IMR-90 (cell line): ENCODE data around the gene SOBP. TPM values are rescaled to one million over a fixed set of nuclear protein-coding genes. Genes with fewer than 3 reads are reported as not detected.

Experiments used
- ATAC-seq: fragments of 200-7000 bp; cut with Tn5 transposase; 2 replicates; pipeline ENCODE4 v1.9.1; 2020; ENCODE audit warnings: low read depth, mild to moderate bottlenecking, moderate library complexity
- BruUV-seq: library from RNA; stranded (reverse); fragments of 400-500 nt; replicated peaks from 2 replicates; lab custom pipeline; 2021; lab: Mats Ljungman, UMichigan
- CTCF ChIA-PET: fragments of 300-600 bp; formaldehyde crosslinking; extraction: SDS; loops from one replicate; lab custom pipeline; 2021; ENCODE audit warnings: antibody characterized with exemption; lab: Yijun Ruan, JAX
- POLR2A ChIA-PET: fragments of 300-600 bp; sonication (Branson Sonifier 250); formaldehyde crosslinking; loops from one replicate; lab custom pipeline; 2022; ENCODE audit warnings: antibody characterized with exemption; ENCODE audit not compliant: unreplicated experiment; lab: Charles Lee
- DNase-seq: peaks from one replicate; pipeline ENCODE4 v3.0.0; 2013
- H2AFZ ChIP-seq: replicated peaks from 2 replicates; pipeline ENCODE3; 2013; ENCODE audit warnings: low read length, mild to moderate bottlenecking; ENCODE audit not compliant: poor library complexity
- H2AK5ac ChIP-seq: 2 replicates; pipeline ENCODE4 v1.6.1; 2013; ENCODE audit warnings: low read depth, low read length, inconsistent platforms
- H2AK9ac ChIP-seq: replicated peaks from 2 replicates; pipeline ENCODE3; 2013; ENCODE audit warnings: mild to moderate bottlenecking, low read depth, low read length, moderate library complexity; ENCODE audit not compliant: poor library complexity
- H2BK120ac ChIP-seq: 2 replicates; pipeline ENCODE4 v1.6.1; 2013; ENCODE audit warnings: low read depth, low read length, inconsistent platforms
- H2BK15ac ChIP-seq: 3 replicates; pipeline ENCODE4 v1.6.1; 2013; ENCODE audit warnings: low read depth, low read length, inconsistent platforms
- H2BK20ac ChIP-seq: 2 replicates; pipeline ENCODE4 v1.6.1; 2013; ENCODE audit warnings: low read depth, mild to moderate bottlenecking, inconsistent platforms, low read length, moderate library complexity
- H2BK5ac ChIP-seq: 2 replicates; pipeline ENCODE4 v1.6.1; 2013; ENCODE audit warnings: mild to moderate bottlenecking, low read depth, low read length, inconsistent platforms; ENCODE audit not compliant: poor library complexity, severe bottlenecking
- H3K14ac ChIP-seq: replicated peaks from 2 replicates; pipeline ENCODE4 v1.6.1; 2013; ENCODE audit warnings: low read depth, low read length, inconsistent platforms
- H3K18ac ChIP-seq: 2 replicates; pipeline ENCODE4 v1.6.1; 2013; ENCODE audit warnings: low read depth, low read length, control low read depth
- H3K23ac ChIP-seq: 2 replicates; pipeline ENCODE4 v1.6.1; 2013; ENCODE audit warnings: low read depth, low read length, inconsistent platforms
- H3K27ac ChIP-seq: 2 replicates; pipeline ENCODE4 v1.5.1; 2013; ENCODE audit warnings: mild to moderate bottlenecking, control low read depth, low read length; ENCODE audit not compliant: insufficient read depth
- H3K27me3 ChIP-seq: 2 replicates; pipeline ENCODE4 v1.6.1; 2013; ENCODE audit warnings: low read length; ENCODE audit not compliant: control insufficient read depth, insufficient read depth
- H3K36me3 ChIP-seq: 2 replicates; pipeline ENCODE4 v1.6.1; 2013; ENCODE audit warnings: low read length, mixed read lengths; ENCODE audit not compliant: control insufficient read depth, insufficient read depth
- H3K4ac ChIP-seq: 2 replicates; pipeline ENCODE4 v1.6.1; 2013; ENCODE audit warnings: low read depth, low read length, inconsistent platforms
- H3K4me1 ChIP-seq: 2 replicates; pipeline ENCODE4 v1.6.1; 2013; ENCODE audit warnings: low read length, mixed read lengths; ENCODE audit not compliant: control insufficient read depth, insufficient read depth
- H3K4me2 ChIP-seq: 2 replicates; pipeline ENCODE4 v1.6.1; 2013; ENCODE audit warnings: low read depth, mild to moderate bottlenecking, control low read depth, low read length, moderate library complexity
- H3K4me3 ChIP-seq: 2 replicates; pipeline ENCODE4 v1.5.1; 2013; ENCODE audit warnings: low read depth, mild to moderate bottlenecking, control low read depth, low read length, moderate library complexity; ENCODE audit not compliant: insufficient read depth
- H3K56ac ChIP-seq: 2 replicates; pipeline ENCODE4 v1.6.1; 2013; ENCODE audit warnings: low read length, inconsistent platforms; ENCODE audit not compliant: insufficient read depth; ENCODE audit errors: extremely low read depth
- H3K79me1 ChIP-seq, 2 experiments: 2 replicates each; pipeline ENCODE4 v1.6.1; 2013; ENCODE audit warnings: low read length in 2 of 2, inconsistent platforms in 1 of 2, low read depth in 1 of 2
- H3K9ac ChIP-seq: 2 replicates; pipeline ENCODE4 v1.6.1; 2013; ENCODE audit warnings: low read depth, low read length, control low read depth
- H3K9me1 ChIP-seq: 2 replicates; pipeline ENCODE4 v1.6.1; 2013; ENCODE audit warnings: low read length, inconsistent platforms; ENCODE audit not compliant: insufficient read depth
- H3K9me3 ChIP-seq: 2 replicates; pipeline ENCODE4 v1.6.1; 2013; ENCODE audit warnings: low read length; ENCODE audit not compliant: control insufficient read depth, insufficient read depth
- H4K20me1 ChIP-seq: 2 replicates; pipeline ENCODE4 v1.6.1; 2013; ENCODE audit warnings: low read length, inconsistent platforms; ENCODE audit not compliant: insufficient read depth
- H4K5ac ChIP-seq: 2 replicates; pipeline ENCODE4 v1.6.1; 2013; ENCODE audit warnings: mild to moderate bottlenecking, low read depth, low read length, control low read depth
- H4K8ac ChIP-seq, 2 experiments: 2 replicates each; pipeline ENCODE4 v1.6.1; 2013; ENCODE audit warnings: low read depth in 2 of 2, low read length in 2 of 2, control low read depth in 1 of 2, inconsistent platforms in 1 of 2
- H4K91ac ChIP-seq: 2 replicates; pipeline ENCODE4 v1.6.1; 2013; ENCODE audit warnings: low read depth, low read length, inconsistent platforms; ENCODE audit not compliant: insufficient read depth
- BHLHE40 ChIP-seq: fragments of 150-350 bp; IDR thresholded peaks from 2 replicates; pipeline ENCODE4 v1.6.1; 2016; ENCODE audit warnings: mild to moderate bottlenecking, low read depth, low read length
- CEBPB ChIP-seq: IDR thresholded peaks from 2 replicates; pipeline ENCODE4 v1.6.1; 2012; ENCODE audit warnings: low read depth, low read length, improper control_type of control experiment
- CHD1 ChIP-seq: IDR thresholded peaks from 2 replicates; pipeline ENCODE4 v1.6.1; 2012; ENCODE audit warnings: low read depth, low read length, improper control_type of control experiment
- FOS ChIP-seq: fragments of 150-350 bp; IDR thresholded peaks from 2 replicates; pipeline ENCODE4 v1.6.1; 2016; ENCODE audit warnings: low read depth, low read length
- MAFK ChIP-seq: IDR thresholded peaks from 2 replicates; pipeline ENCODE4 v1.6.1; 2012; ENCODE audit warnings: low read depth, low read length, improper control_type of control experiment
- MAZ ChIP-seq: IDR thresholded peaks from 2 replicates; pipeline ENCODE4 v1.6.1; 2012; ENCODE audit warnings: low read depth, mild to moderate bottlenecking, low read length, improper control_type of control experiment, moderate library complexity, borderline replicate concordance
- MXI1 ChIP-seq: IDR thresholded peaks from 2 replicates; pipeline ENCODE4 v1.6.1; 2012; ENCODE audit warnings: low read depth, mild to moderate bottlenecking, low read length, moderate library complexity, borderline replicate concordance
- NFE2L2 ChIP-seq: fragments of 150-350 bp; IDR thresholded peaks from 2 replicates; pipeline ENCODE4 v1.6.1; 2016; ENCODE audit warnings: low read depth, mild to moderate bottlenecking, low read length
- POLR2A ChIP-seq: IDR thresholded peaks from 2 replicates; pipeline ENCODE4 v1.6.1; 2012; ENCODE audit warnings: mild to moderate bottlenecking, low read depth, low read length
- RAD21 ChIP-seq: IDR thresholded peaks from 2 replicates; pipeline ENCODE4 v1.6.1; 2012; ENCODE audit warnings: low read length, improper control_type of control experiment
- RCOR1 ChIP-seq: IDR thresholded peaks from 2 replicates; pipeline ENCODE4 v1.6.1; 2012; ENCODE audit warnings: mild to moderate bottlenecking, low read length, improper control_type of control experiment; ENCODE audit not compliant: insufficient replicate concordance
- RFX5 ChIP-seq: IDR thresholded peaks from 2 replicates; pipeline ENCODE4 v1.8.0; 2012; ENCODE audit warnings: low read depth, mild to moderate bottlenecking, low read length, moderate library complexity
- SMC3 ChIP-seq: fragments of 150-350 bp; IDR thresholded peaks from 2 replicates; pipeline ENCODE4 v1.6.1; 2016; ENCODE audit warnings: low read depth, mild to moderate bottlenecking, antibody characterized with exemption, low read length, moderate library complexity
- WGBS, 2 experiments: methylation state at CpG; one replicate each; pipeline versions ENCODE4 v1.1.5 to v1.1.7; 2013; ENCODE audit warnings: missing lambda C conversion rate in 2 of 2; ENCODE audit not compliant: insufficient read length in 1 of 2; ENCODE audit errors: extremely low coverage in 2 of 2; 5-methylcytosine and 5-hydroxymethylcytosine counted together
- dilution Hi-C: fragments of 300-500 bp; cut with HindIII; formaldehyde crosslinking; loops from one replicate; pipeline ENCODE4 v1.14.3; 2018; ENCODE audit warnings: low sequenced_read_pairs; ENCODE audit not compliant: unreplicated experiment
- in situ Hi-C: fragments of 300-500 bp; cut with MboI; formaldehyde crosslinking; loops from 3 replicates; pipeline ENCODE4 v1.14.3; 2019; ENCODE audit warnings: low sequenced_read_pairs, inconsistent platforms, mixed read lengths
- intact Hi-C: fragments of 100-400 bp; cut with micrococcal nuclease; formaldehyde crosslinking; loops from 2 replicates; pipeline ENCODE4 v1.10.0; 2022
- polyA plus RNA-seq, 3 experiments: library from polyadenylated mRNA; depleted of rRNA; stranded (reverse); fragments of >200 nt; gene quantifications; 2 replicates each; pipeline ENCODE4 v1.2.3, GENCODE V29; 2012; ENCODE audit warnings: low replicate concordance in 1 of 3
- total RNA-seq: library from RNA; depleted of rRNA; stranded (reverse); fragments of >200 nt; gene quantifications from 2 replicates; pipeline ENCODE4 v1.2.3, GENCODE V29; 2012
- TF ChIP-seq, protein P1 (sequence below): fragments of 150-350 bp; IDR thresholded peaks from 2 replicates; pipeline ENCODE4 v1.6.1; 2017; ENCODE audit warnings: mild to moderate bottlenecking, antibody characterized with exemption, low read length, low read depth
- TF ChIP-seq, protein P2 (sequence below): fragments of 150-350 bp; IDR thresholded peaks from 2 replicates; pipeline ENCODE4 v1.6.1; 2016; ENCODE audit warnings: low read depth, mild to moderate bottlenecking, low read length, moderate library complexity, borderline replicate concordance
- TF ChIP-seq, protein P3 (sequence below): conservative IDR thresholded peaks from 2 replicates; pipeline ENCODE4 v1.5.1; 2012; ENCODE audit warnings: mild to moderate bottlenecking, low read depth, low read length, improper control_type of control experiment

SOBP gene
- total and polyA plus RNA-seq, 2 of the 4 experiments (the other 2 are of a cell fraction): 0.60 to 0.72 TPM

DNA sequence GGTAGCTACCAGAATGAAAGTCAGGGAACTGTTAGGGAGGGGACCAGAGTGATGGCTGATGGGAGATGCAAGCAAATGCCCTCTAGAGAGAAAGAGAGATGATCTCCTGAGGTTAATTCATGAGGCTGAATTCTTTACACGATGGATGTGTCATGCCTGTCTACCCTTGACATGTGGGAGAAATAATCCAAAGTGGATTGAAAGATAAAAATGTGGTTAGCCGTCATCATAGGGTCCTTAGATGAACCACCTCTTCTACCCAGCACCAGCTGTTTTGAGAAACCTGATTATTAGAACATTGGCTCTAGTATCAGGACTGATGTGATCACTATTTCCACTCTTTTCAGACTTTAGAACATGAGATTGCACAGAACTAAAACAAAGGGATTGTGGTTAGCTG lies 53.6 kb downstream of the SOBP start:
- peaks cover 2% of the 10 kb centered on the region; the same call in 1 of the 2 replicates for H3K4me1 ChIP-seq
- no peak overlapping the region for H2BK20ac ChIP-seq
- no peak overlapping the region for H3K14ac ChIP-seq
- H3K9me1 ChIP-seq: no peaks in the 10 kb centered on the region
- H3K23ac ChIP-seq: no peak overlapping the region
- no peak overlapping the region for H4K5ac ChIP-seq
- no peaks in the 10 kb centered on the region for H3K36me3 ChIP-seq
- no peak overlapping the region for H3K9ac ChIP-seq
- no peak overlapping the region for H2AFZ ChIP-seq
- no peak for ATAC-seq
- no peaks in the 10 kb centered on the region for H3K79me1 ChIP-seq
- H4K8ac ChIP-seq: no peak overlapping the region
- BruUV-seq: no TSS peak
- H3K4me2 ChIP-seq: no peak overlapping the region
- H3K4me3 ChIP-seq: no peak overlapping the region
- no peak overlapping the region for H3K27ac ChIP-seq
- H3K56ac ChIP-seq: no peak overlapping the region
- no CpG with 5 or more reads among the region's 2 CpGs for WGBS, 2 experiments
- H2BK5ac ChIP-seq: no peak overlapping the region
- H3K27me3 ChIP-seq: no peaks in the 10 kb centered on the region
- ChIA-PET POLR2A (no interaction called here), CTCF (no interaction called here)
- H2BK120ac ChIP-seq: no peak overlapping the region
- no peak overlapping the region for H2AK9ac ChIP-seq
- no peak overlapping the region for H4K91ac ChIP-seq
- H3K9me3 ChIP-seq: no peaks in the 10 kb centered on the region
- no peaks in the 10 kb centered on the region for H4K20me1 ChIP-seq
- no peak overlapping the region for H2BK15ac ChIP-seq
- no peak overlapping the region for H3K4ac ChIP-seq
- dilution Hi-C loops (no loop called here), in situ Hi-C loops (no loop called here), intact Hi-C loops (no loop called here)
- no peak for DNase-seq
- H3K18ac ChIP-seq: no peak overlapping the region
- no peak overlapping the region for H2AK5ac ChIP-seq
- TF ChIP-seq CHD1 (no peak), POLR2A (no peak), SMC3 (no peak), MAFK (no peak), BHLHE40 (no peak), NFE2L2 (no peak), CEBPB (no peak), MAZ (no peak), FOS (no peak), RFX5 (no peak), RAD21 (no peak), MXI1 (no peak), RCOR1 (no peak)
- TF ChIP-seq, protein P1, sequence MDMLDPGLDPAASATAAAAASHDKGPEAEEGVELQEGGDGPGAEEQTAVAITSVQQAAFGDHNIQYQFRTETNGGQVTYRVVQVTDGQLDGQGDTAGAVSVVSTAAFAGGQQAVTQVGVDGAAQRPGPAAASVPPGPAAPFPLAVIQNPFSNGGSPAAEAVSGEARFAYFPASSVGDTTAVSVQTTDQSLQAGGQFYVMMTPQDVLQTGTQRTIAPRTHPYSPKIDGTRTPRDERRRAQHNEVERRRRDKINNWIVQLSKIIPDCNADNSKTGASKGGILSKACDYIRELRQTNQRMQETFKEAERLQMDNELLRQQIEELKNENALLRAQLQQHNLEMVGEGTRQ: no peak
- TF ChIP-seq, protein P2, sequence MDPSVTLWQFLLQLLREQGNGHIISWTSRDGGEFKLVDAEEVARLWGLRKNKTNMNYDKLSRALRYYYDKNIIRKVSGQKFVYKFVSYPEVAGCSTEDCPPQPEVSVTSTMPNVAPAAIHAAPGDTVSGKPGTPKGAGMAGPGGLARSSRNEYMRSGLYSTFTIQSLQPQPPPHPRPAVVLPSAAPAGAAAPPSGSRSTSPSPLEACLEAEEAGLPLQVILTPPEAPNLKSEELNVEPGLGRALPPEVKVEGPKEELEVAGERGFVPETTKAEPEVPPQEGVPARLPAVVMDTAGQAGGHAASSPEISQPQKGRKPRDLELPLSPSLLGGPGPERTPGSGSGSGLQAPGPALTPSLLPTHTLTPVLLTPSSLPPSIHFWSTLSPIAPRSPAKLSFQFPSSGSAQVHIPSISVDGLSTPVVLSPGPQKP: no peak
- TF ChIP-seq, protein P3, sequence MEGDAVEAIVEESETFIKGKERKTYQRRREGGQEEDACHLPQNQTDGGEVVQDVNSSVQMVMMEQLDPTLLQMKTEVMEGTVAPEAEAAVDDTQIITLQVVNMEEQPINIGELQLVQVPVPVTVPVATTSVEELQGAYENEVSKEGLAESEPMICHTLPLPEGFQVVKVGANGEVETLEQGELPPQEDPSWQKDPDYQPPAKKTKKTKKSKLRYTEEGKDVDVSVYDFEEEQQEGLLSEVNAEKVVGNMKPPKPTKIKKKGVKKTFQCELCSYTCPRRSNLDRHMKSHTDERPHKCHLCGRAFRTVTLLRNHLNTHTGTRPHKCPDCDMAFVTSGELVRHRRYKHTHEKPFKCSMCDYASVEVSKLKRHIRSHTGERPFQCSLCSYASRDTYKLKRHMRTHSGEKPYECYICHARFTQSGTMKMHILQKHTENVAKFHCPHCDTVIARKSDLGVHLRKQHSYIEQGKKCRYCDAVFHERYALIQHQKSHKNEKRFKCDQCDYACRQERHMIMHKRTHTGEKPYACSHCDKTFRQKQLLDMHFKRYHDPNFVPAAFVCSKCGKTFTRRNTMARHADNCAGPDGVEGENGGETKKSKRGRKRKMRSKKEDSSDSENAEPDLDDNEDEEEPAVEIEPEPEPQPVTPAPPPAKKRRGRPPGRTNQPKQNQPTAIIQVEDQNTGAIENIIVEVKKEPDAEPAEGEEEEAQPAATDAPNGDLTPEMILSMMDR: no peak
